MG63 (cell line): Measurements from ENCODE around the gene FOXF2. TPM values are rescaled to one million over a fixed set of nuclear protein-coding genes. Genes with fewer than 3 reads are reported as not detected.

Experiments
- DNase-seq: peaks from one replicate; pipeline ENCODE4 v3.0.0-alpha.2; 2020
- H3K27me3 ChIP-seq: fragments of 250-450 bp; sonication (Bioruptor Pico); 2 replicates; pipeline ENCODE4 v1.5.1; 2020; ENCODE audit warnings: mild to moderate bottlenecking, moderate library complexity
- H3K36me3 ChIP-seq: fragments of 250-450 bp; sonication (Bioruptor Pico); 2 replicates; pipeline ENCODE4 v1.5.1; 2020; ENCODE audit warnings: mild to moderate bottlenecking, moderate library complexity
- H3K4me3 ChIP-seq: fragments of 250-450 bp; sonication (Bioruptor Pico); 2 replicates; pipeline ENCODE4 v1.5.1; 2020; ENCODE audit warnings: mild to moderate bottlenecking, moderate library complexity
- H3K9me3 ChIP-seq: fragments of 250-450 bp; sonication (Bioruptor Pico); 2 replicates; pipeline ENCODE4 v1.5.1; 2020; ENCODE audit warnings: mild to moderate bottlenecking, moderate library complexity
- total RNA-seq: library from RNA; depleted of rRNA; stranded (reverse); fragments of >200 nt; shearing (Covaris generic); gene quantifications from 2 replicates; pipeline ENCODE4 v1.2.3, GENCODE V29; 2014; ENCODE audit warnings: low replicate concordance

The FOXF2 gene
- total RNA-seq, 1 experiment from 2014 or later, result 2.0 TPM

DNA sequence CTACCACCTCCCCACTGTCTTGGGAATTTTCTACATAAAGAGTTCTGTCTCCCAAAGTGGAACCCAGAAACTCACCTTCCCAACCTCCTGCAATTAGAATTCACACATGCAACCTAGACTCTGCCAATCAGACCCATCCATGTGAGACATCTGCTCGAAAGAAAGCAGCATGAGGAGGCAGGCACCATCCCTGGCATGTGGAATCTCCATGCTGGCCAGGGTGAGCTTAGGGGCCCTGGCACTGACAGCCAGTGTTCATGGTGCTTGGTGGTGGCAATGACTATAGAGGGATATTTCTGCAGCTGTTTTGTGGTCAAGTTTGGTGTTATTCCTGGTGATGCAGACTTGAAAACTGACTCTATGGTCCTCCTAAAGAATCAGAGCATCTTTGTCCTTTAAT is 17.4 kb upstream of the FOXF2 start:
- Histone ChIP-seq H3K27me3 (no peaks in the 10 kb centered on the region), H3K9me3 (no peaks in the 10 kb centered on the region), H3K4me3 (no peak overlapping the region), H3K36me3 (no peaks in the 10 kb centered on the region)
- no peak for DNase-seq

DNA sequence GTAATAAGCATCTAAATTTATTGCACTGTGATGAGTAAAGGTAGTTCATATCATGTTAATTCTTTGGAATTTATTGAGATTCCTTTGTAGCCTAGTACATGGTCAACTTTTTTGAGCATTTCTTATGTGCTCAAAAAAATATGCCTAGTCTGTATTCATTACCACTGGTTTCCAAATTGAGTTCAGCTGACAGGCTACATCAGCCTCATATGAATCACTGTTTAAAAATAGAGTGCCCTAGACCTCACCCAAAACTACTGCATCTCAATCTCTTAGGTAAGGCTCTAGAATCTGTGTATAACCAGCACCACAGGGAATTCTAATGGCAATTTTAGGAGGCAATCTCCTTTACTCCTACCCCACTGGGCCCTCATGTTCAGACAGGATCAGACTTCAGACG is 16.7 kb upstream of the FOXF2 start:
- H3K4me3 ChIP-seq, result no peak overlapping the region
- no peaks in the 10 kb centered on the region for H3K27me3 ChIP-seq
- no peak for DNase-seq

DNA sequence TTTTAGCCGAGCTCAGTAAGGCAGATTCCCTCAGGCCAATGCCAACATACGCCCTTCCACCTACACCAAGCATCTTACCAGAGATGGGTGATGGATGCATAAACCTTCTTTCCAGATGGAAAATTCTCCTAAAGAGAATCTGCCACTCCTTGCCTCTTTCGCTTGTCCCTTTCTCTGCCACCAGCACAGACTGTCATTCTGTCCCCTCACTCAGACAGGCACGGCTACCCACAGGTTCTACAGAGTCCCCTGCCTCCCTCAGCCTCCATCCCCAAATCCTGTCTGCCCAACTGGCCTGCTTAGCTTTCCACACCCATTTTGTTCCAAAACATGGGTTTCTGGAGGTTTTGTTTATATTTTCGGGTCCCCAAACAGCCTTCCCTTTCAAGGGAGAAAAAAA is 12.7 kb upstream of the FOXF2 start:
- Histone ChIP-seq H3K27me3 (no peaks in the 10 kb centered on the region), H3K4me3 (no peak overlapping the region), H3K36me3 (no peaks in the 10 kb centered on the region), H3K9me3 (no peaks in the 10 kb centered on the region)
- no peak for DNase-seq

More for the DNA sequence above, 16.7 kb upstream of the FOXF2 start:
- Histone ChIP-seq H3K36me3 (no peaks in the 10 kb centered on the region), H3K9me3 (no peaks in the 10 kb centered on the region)

DNA sequence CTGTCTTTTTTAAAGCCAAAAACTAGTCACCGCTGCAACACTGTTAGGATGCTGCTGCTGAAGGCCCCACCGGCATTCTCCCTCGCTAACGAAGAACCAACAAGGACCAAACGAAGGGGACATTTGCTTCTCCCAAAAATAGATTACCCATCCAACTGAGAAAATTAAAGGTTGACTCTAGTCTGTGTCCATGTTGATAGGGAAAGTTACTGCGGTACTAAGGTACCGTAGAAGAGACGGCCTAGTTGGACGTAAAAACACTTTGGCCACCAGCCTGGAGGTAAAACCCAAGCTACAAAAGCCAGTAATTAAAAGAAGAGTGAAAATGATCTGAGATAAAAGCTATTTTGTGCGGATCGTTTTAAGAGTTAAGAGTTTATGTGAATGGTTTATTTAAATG is 11.8 kb upstream of the FOXF2 start:
- H3K36me3 ChIP-seq, result no peaks in the 10 kb centered on the region
- no peaks in the 10 kb centered on the region for H3K27me3 ChIP-seq
- H3K9me3 ChIP-seq, result no peaks in the 10 kb centered on the region
- no peak for DNase-seq
- H3K4me3 ChIP-seq, result no peak overlapping the region

DNA sequence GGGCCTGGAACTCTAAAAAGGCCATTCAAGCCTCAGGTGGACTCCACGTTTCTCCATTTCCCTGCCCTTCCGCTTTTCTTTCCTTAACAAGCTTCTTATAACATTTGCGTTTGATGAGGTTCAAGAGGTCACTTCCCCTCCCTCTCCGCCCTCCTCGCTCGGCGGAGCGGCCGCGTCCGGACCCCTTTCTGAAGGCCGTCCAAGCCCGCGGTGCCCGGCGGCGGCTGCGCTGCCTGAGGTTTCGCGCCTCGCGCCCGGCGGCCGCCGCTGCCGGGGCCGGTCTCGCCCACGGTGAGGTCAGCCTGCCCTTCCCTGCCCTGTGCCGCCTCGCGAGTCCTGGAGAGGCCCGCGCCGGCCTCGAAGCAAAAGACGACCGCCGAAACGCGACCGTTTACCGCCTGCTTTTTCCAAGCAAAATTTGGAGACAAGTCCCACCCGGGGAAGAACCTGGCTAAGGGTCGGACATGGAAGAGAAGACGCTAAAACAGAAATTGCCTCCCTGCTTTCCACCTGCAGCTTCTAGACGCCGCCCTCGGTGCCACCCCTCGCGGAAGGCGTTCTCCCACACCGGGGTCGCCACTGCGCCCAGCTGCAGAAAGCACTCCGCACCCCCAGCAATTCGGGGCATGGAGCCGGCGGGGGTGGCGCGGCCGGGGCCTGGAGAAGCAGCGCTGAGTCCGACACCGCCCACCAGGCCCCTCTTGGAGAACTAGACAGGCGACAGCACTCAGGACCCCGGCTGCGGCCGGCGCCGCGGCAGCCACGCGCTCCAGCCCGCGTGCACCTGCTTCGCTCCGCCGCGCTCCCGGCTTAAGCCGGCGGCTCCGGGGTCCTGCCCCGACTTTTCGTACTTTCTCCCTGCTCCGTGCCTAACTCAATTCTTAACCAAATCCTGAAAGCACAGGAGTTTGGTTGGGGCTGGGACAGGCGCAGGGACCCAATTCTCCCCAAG is 11.0 kb upstream of the FOXF2 start:
- no peak for DNase-seq
- Histone ChIP-seq H3K4me3 (no peak overlapping the region), H3K9me3 (no peaks in the 10 kb centered on the region), H3K27me3 (no peaks in the 10 kb centered on the region), H3K36me3 (no peaks in the 10 kb centered on the region)

DNA sequence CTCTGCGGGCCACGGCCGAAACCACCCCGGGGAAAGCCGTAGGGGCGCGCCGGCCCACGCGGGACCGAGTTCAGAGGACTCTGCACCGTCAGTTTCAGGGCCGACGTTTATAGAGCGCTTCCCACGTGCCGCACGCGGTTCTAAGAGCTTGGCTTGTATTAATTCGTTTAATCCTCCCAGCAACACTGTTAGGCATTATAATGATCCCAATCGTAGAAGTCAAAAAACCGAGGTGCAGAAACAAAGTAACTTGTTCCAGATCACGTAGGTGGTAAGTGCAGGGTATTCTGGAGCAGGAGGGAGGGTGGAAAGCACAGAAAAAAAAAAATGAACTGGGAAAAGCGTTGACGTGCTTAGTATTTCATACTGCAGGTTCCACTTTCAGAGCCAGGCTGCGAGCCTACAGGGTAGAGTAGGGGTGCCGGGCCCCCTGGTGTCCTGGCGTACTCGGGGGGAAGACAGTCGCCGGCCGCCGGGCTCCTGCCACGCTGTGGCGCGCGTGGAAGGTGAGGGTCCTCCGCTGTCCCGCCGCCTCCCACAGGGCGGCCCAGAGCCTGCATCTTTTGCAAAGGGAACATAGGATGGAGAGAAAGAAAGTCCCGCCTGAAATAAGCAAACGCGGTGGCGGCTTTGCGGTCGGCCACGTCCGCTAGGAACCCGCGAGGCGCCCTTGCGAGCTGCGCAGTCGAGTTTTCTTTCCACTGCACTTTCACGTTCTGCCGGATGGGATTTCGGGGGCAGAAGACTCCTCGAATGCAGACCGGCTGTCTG is 10.2 kb upstream of the FOXF2 start:
- Histone ChIP-seq H3K36me3 (no peaks in the 10 kb centered on the region), H3K9me3 (no peaks in the 10 kb centered on the region), H3K27me3 (no peaks in the 10 kb centered on the region), H3K4me3 (no peak overlapping the region)
- no peak for DNase-seq

DNA sequence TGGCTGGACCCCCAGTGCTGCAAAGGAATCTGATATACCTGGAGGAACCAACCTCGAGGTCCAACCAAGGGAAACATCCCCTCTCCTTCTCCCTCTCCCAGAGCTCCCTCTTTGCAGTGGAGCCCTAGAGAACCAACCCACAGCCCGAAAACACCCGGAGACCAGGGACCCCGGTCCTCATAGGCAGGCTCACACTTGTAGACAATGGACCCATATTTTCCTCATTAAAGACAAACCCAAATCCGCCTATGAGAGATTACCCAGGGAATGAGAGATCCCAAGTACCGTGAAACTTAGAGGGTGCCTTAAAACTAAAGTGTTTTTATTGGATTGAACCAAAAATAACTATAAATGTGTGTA is 9.6 kb upstream of the FOXF2 start:
- H3K4me3 ChIP-seq, result no peak overlapping the region
- H3K9me3 ChIP-seq, result no peaks in the 10 kb centered on the region
- H3K36me3 ChIP-seq, result no peaks in the 10 kb centered on the region
- no peaks in the 10 kb centered on the region for H3K27me3 ChIP-seq
- no peak for DNase-seq

DNA sequence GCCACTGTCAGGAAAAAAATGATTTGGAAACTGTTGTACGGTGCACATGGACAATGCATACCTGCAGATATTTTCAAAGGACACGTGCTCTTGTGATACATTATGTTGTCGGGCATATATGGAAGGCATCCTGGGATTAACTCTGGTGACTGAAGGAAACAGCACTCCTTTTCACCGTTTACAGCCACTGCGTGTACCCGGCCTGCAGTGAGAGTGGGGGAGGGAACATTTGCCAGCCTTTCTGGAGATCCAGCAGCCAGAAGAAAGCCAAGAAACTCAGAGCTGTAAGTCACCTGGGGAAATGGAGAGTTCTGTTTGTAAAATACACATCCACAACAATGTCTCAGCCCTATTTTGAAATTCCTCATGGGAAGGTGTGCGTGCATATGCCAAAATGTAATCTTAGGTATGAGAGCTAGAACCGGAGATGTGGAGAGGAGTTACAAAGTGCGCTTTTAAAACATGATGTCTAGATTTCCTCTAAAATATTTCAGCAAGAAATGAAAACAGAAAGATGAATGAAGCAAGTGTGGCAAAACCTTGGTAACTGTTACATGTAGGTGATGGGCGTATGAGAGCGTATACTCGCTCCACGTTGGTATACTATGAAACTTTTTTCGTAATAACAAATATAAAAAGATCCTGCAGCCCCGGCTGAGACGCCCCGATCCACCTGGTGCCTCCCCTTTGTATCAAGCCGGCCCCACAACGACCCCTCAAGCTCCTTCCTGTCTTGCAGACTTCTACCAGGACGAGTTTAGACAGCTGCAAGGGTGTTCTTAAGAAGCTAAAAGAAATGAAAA is 8.6 kb upstream of the FOXF2 start:
- Histone ChIP-seq H3K36me3 (no peaks in the 10 kb centered on the region), H3K9me3 (no peaks in the 10 kb centered on the region), H3K27me3 (no peaks in the 10 kb centered on the region), H3K4me3 (no peak overlapping the region)
- DNase-seq, result no peak

DNA sequence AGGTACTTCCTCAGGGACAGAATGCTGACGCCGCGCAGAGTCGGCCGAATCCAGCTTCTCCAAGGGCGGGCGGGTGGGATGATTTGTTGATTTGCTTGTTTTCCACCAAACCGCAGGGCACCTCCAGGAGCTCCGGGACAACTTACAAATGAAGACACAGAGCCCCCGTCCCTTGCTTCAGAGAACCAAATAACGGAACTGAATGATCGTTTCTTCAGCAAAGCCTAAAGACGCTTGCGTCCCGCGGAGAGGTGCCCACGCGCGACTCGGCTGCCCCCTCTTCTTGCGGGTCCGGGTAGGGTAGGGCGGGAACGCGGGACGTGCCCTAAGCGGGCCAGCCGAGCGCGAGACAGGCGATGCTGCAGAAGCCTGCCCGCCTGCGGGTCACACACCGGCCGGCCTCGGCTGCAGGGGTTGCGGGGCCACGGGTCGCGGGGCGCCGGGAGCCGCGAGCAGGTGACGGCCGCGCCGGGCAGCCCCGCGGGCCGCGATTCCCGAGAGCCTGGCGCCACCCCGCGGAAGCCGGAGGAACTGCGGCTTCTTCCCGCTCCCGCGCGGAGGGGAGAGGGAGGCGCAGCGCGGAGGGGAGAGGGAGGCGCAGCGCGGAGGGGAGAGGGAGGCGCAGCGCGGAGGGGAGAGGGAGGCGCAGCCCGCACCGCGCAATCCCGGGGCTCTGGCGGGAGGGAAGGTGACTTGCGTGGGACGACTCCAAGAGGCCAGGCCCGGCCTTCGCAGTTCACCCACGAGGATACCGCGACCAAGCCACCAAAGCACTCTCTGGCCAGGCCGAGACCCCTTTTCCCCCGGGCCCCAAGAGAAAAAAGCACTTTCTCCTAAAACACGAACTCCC is 7.7 kb upstream of the FOXF2 start:
- Histone ChIP-seq H3K9me3 (no peaks in the 10 kb centered on the region), H3K27me3 (no peaks in the 10 kb centered on the region), H3K36me3 (no peaks in the 10 kb centered on the region), H3K4me3 (peak overlapping the region; percentile 30)
- DNase-seq, result peak; percentile 32

DNA sequence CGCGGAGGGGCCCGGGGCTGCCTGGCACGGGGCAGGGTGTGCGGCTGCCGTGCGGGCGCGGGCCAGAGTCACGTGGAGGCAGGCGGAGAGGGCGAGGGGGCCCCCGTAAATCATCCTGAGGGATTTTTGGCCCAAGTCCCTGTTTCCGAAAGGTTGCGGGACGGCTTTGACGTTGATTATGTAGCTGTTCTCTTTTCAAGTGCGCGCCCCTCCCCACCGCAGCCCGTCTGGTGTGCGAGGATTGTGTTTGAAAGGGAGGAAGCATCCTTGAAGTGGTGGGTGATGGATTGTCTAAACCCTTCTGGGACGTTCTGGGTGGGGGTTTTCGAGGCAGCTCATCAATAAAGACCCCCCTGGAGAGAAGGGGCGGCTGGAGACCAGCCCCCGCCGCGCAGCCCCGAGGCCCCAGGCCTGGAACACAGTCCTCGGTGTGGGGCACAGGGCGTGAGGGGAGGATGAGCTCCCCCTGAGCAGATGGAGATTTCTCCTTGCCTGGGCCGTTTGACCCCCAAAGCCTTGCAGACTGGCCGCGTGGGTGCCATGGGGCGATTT is 7.0 kb upstream of the FOXF2 start:
- Histone ChIP-seq H3K4me3 (no peak overlapping the region), H3K27me3 (no peaks in the 10 kb centered on the region), H3K36me3 (no peaks in the 10 kb centered on the region), H3K9me3 (no peaks in the 10 kb centered on the region)
- no peak for DNase-seq

DNA sequence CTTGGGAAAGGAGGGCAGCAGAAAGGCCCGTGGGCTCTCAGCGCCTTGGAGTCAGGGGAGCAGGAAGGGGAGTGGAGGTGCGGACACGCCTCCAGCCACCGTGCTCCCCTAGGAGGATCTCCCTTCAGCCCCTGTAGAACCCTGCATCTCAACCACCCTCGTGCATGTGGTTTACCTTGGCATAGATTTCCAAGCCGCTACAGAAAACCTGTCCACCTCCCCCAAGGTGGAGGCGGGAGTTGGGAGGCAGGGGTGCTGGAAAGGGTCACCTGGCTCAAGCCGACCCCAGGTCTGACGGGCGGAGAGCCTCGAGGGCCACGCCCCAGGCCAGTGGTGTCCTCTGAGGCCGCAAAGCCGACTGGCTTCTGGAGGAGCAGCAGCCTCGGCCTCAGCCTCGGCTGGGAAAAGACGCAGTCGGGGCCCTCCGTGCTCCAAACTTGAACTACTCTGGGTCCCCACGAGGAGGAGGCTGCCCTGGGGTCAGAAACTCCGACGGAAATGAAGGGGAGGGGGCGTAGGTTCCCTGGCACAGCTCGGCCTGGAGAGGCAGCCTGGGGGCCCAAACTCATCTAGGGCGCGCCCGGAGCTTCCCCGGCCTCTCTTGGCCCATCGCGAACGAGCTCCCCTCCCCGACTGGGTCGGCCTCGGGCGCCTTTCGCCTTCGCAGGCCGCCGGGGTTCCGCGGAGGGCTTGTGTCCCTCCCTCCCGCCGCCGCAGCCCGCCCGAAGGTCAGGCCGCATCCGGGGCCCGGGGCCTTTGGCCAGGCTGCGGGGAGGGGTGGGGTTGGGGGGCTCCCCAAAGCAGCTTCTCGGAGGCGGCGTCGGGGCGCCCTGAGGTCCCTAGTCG is 6.3 kb upstream of the FOXF2 start:
- no peak for DNase-seq
- no peaks in the 10 kb centered on the region for H3K27me3 ChIP-seq
- no peaks in the 10 kb centered on the region for H3K36me3 ChIP-seq
- H3K4me3 ChIP-seq, result no peak overlapping the region
- H3K9me3 ChIP-seq, result no peaks in the 10 kb centered on the region

DNA sequence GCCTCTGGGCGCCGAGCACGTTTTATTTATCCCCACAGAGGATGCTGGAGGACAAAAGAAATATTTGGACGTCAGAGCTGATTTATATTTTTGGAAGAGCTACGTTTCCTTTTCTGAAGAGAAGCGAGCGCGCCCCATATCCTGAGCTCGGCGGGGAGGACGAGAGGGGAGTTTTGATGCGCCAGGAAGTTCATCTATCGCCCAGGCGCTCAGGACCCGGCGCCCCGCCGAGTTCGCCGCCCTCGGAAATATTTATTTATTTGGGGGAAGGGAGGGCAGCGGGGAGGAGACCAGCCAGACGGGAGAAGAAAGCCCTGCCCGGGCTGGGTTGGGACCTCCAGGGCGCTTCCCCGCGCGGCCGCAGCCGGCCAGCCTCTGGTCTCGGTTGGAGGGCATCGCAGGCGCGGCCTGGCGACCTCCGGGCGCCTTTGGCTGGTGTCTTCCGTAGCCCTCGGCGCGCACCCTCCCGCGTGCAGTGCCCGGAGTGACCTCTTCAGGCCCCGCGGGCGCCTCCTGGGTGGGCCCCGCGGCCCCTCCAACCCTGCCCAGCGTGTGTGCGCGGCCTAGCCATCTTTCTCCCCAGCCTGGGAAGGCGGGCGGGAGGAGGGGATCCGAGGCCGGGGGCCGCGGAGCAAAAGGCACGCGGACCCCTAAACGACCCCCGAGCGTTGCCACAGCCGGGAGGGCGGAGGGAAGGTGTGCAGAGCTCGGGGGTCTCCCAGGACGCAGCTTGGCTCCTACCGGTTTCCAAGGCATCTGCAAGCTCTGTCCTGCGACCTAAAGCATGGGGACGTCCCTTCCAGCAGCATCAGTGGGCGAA is 5.4 kb upstream of the FOXF2 start:
- H3K27me3 ChIP-seq, result no peaks in the 10 kb centered on the region
- no peak overlapping the region for H3K4me3 ChIP-seq

DNA sequence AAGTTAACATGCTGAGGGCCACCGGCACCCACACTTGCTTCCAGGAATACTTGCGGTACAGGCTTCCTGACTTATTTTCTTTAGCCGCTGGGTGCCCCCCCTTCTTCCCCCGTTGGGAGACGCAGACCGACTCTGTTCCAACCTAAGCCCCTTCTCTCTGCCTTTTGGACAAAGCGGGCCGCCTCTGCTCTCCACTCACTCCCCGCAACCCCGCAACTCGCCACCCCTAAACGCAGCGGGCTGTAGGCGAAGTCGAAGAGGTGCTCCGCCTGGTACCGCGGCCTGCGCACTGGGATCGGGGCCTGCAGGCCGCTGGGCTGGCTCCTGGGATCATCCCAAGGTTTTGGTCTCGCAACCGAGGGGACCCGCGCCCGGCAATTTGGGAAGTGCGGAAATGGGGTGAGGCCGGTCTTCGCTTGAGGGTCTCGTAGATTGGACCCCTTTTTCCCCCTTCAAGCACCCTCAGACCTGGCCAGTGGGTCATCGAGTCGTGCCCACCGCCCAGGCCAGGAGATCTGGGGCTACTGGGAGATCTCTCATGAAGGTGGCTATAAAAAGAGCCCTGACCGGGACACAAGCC is 4.7 kb upstream of the FOXF2 start:
- DNase-seq, result no peak
- Histone ChIP-seq H3K36me3 (no peaks in the 10 kb centered on the region), H3K4me3 (no peak overlapping the region), H3K27me3 (no peaks in the 10 kb centered on the region), H3K9me3 (no peaks in the 10 kb centered on the region)

More for the DNA sequence above, 5.4 kb upstream of the FOXF2 start:
- no peaks in the 10 kb centered on the region for H3K36me3 ChIP-seq
- H3K9me3 ChIP-seq, result no peaks in the 10 kb centered on the region
- DNase-seq, result no peak
